VCaP (cell line): Measurements from ENCODE around the gene IWS1.

Source experiments
- H3K27ac ChIP-seq: fragments of 450-650 bp; 2 replicates; pipeline ENCODE4 v1.5.1; 2017
- CTCF ChIP-seq: fragments of 450-650 bp; conservative IDR thresholded peaks from 2 replicates; pipeline ENCODE4 v1.5.1; 2017; ENCODE audit warnings: mild to moderate bottlenecking, moderate library complexity

The IWS1 gene

DNA sequence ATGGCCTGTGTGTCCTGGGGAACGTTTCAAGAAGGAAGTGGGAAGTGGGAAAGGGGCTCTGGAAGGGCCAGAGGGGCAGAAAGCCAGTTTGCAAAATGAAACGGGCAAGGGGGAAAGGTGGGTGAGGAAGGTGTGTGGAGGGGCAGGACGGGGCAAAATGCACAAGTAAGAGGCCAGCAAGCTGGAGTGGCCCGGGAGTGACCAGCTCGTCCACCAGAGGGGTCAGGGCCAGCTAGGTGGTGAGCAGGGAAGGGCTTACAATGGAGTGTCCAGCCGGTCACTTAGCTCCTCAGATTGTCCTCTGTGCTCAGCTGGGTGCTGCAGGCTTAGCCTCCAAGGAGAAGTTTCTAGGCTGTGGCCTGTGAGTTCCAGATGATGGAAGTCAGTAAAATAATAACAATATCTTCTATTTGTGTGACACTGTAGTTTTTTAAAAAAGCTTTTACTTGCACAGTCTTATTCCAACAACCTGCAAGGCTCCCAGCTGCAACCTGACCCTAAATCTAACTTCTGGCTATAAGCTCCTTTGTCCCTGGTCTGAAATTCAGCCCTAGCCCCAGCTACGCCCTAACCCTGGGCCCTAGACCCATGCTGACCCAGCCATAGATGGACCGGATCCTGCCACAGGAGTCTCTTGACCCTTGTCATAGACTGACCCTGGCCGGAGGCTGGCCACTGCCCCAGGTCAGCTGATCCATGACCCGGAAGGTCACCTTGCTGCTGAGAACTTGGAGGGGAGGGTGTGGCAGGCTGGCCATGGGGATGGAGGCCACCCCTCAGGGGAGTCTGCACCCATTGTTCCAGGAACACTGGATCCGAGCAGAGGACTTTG, 38.4 kb upstream of the IWS1 start:
- TF ChIP-seq CTCF = no peak
- H3K27ac ChIP-seq = no peak overlapping the region

GRCh38 chr2:127563458-127564428, 37.5 kb upstream of the IWS1 start:
- TF ChIP-seq CTCF = no peak
- H3K27ac ChIP-seq = no peak overlapping the region

DNA sequence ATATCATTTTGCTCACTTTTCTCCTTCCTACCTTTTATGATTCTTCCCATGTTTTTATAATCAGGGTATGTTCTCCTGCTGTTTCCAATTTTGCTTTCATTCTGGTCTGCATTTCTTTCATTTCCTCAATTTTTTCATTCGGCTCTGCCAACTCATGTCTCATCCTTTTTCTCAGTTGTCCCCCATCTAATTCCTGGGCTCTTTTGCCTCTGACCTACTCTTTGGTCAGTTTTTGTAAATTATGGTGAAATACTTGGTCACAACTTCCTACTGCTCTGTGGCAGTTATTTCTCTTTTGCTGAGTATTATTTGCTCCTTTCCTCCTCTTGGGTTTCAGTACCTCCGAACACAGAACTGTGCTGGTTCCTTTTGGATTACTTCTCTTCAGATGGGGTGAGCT, 36.6 kb upstream of the IWS1 start:
- no peak overlapping the region for H3K27ac ChIP-seq
- TF ChIP-seq CTCF = no peak

- no peak for TF ChIP-seq CTCF
- no peak overlapping the region for H3K27ac ChIP-seq
Observed at GRCh38 chr2:127561371-127561770, 35.1 kb upstream of the IWS1 start.

- no peak for TF ChIP-seq CTCF
- H3K27ac ChIP-seq = no peak overlapping the region
Observed at GRCh38 chr2:127560931-127561280, 34.6 kb upstream of the IWS1 start.

- no peak for TF ChIP-seq CTCF
- no peak overlapping the region for H3K27ac ChIP-seq
Observed at GRCh38 chr2:127560201-127560930, 34.1 kb upstream of the IWS1 start.

DNA sequence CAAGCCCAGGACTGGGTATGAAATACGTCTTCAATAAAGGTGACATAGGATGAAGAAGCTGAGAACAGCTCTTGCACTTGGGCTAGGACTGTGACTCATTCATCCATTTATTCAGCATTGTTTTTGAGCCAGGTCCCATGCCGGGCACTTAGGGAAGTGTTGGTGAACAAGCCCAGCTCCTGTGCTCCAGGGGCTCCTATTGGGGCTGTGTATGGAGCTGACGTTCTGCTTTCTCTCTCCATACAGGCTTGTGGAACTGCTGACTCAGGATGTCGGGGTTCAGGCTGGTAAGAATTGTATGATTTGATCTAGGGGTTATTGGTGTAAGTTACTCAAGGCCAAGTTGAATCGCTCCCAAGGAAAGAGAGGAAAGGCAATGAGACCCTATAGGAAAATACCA, 33.2 kb upstream of the IWS1 start:
- H3K27ac ChIP-seq = no peak overlapping the region
- no peak for TF ChIP-seq CTCF
